IMR-90 (cell line): Measurements from ENCODE around the gene PRIMA1.

Experiments
- CEBPB ChIP-seq: IDR thresholded peaks from 2 replicates; pipeline ENCODE4 v1.6.1; 2012; ENCODE audit warnings: low read depth, low read length, improper control_type of control experiment
- MXI1 ChIP-seq: IDR thresholded peaks from 2 replicates; pipeline ENCODE4 v1.6.1; 2012; ENCODE audit warnings: low read depth, mild to moderate bottlenecking, low read length, moderate library complexity, borderline replicate concordance

DNA sequence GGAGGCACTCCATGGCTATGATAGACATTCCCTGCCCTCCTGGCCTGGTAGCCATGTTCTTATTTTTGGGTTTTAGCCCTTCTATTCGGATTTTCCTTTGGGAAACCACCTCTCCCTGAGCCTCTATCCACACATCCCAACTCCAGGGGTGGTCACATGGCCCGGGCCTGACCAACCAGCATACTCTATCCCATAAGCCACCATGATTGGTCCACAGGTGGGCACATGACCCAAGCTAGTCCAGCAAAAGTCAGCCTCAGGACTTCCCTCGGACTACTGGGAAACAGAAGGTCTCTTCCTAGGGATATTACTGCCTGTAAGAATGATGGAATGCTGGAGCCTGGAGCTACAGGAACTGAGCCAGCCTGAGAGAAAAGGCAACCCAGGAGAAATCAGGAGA, 12.5 kb downstream of the PRIMA1 start:
- TF ChIP-seq CEBPB, result no peak
- no peak for TF ChIP-seq MXI1
